Gastroesophageal sphincter (tissue), 3 donors: ENCODE measurements around the gene ANKH.

Experiments
- CTCF ChIP-seq, 4 experiments: fragments of 200-600 bp in 2 of 4; fragments of 450-650 bp in 2 of 4; sonication (generic) in 1 of 4; IDR thresholded peaks; one replicate each; pipeline ENCODE4 v1.5.1; 2017 to 2019; ENCODE audit warnings: antibody characterized with exemption in 4 of 4, mild to moderate bottlenecking in 2 of 4, moderate library complexity in 2 of 4
- POLR2A ChIP-seq, 2 donors: fragments of 450-650 bp; IDR thresholded peaks; one replicate each; pipeline ENCODE4 v1.6.1; 2017; ENCODE audit warnings: antibody characterized with exemption in 2 of 2, mild to moderate bottlenecking in 2 of 2, moderate library complexity in 1 of 2

- TF ChIP-seq CTCF (IDR thresholded peaks at IDR 0.05) (no peak), POLR2A (IDR thresholded peaks at IDR 0.05) (no peak)
These were observed 138.6 kb downstream of the ANKH start for GRCh38 chr5:14732991-14733390.
